ENCODE data around the gene PCDHGC5.

PCDHGC5 gene

DNA sequence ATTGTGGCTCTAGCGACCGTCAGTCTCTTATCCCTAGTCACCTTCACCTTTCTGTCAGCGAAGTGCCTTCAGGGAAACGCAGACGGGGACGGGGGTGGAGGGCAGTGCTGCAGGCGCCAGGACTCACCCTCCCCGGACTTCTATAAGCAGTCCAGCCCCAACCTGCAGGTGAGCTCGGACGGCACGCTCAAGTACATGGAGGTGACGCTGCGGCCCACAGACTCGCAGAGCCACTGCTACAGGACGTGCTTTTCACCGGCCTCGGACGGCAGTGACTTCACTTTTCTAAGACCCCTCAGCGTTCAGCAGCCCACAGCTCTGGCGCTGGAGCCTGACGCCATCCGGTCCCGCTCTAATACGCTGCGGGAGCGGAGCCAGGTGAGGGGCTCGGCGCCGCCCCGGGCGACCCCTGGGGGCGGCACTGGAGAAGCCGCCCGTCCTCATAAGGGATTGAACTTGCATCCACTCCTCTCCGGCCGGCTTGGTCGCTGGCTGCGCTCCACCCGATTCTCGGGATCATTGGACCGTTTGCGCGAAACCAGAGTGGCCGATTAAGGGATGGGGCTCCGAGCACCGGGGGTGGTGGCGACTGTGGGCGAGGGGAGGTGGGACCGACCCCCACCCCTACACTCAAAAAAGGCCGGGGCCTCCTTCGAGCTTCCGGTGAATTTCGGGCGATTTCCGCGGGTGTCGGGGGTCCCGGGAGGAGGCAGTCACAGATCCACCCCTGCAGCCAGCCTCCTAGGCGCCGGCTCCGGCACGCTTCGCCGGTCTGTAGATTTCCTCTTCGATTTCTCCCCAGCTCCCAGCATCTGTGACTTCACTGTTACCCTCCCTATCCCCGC lies 2.7 kb downstream of the PCDHGC5 start:
- no peak for DNase-seq

DNA sequence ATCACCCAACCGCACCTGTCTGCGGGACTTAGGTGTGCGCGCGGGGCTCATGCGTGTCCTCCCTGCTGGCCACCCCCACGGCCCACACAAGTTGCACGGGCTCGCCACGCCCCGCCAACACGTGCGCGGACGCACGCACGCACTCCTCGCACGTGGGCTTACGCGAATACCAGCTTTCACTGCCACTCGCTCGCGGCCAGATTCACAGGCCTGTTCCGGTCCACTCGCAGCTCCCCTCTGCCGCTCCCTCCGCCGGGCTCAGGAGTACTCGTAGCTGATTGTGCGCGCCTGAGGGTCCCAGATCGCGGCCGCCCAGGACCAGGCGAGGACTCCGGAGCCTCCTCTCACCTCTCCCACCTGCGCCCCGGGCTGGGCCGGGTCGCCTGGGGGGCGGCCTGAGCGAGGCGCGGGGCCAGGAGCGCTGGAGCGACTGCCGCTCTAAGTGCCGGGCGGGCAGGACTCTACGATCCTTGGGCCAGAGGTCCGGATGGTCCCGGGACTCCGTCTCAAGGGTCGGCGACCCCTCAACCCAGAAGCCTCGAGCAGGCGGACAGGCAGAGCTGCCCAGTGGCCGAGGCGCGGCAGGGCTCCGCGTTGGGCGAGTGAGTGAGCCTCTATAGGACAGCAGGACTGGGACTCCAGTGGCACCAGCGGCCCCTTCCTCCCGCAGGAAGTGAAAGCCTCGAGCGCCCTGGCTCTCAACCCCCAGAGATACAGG lies 3.4 kb downstream of the PCDHGC5 start:
- no peak for DNase-seq

DNA sequence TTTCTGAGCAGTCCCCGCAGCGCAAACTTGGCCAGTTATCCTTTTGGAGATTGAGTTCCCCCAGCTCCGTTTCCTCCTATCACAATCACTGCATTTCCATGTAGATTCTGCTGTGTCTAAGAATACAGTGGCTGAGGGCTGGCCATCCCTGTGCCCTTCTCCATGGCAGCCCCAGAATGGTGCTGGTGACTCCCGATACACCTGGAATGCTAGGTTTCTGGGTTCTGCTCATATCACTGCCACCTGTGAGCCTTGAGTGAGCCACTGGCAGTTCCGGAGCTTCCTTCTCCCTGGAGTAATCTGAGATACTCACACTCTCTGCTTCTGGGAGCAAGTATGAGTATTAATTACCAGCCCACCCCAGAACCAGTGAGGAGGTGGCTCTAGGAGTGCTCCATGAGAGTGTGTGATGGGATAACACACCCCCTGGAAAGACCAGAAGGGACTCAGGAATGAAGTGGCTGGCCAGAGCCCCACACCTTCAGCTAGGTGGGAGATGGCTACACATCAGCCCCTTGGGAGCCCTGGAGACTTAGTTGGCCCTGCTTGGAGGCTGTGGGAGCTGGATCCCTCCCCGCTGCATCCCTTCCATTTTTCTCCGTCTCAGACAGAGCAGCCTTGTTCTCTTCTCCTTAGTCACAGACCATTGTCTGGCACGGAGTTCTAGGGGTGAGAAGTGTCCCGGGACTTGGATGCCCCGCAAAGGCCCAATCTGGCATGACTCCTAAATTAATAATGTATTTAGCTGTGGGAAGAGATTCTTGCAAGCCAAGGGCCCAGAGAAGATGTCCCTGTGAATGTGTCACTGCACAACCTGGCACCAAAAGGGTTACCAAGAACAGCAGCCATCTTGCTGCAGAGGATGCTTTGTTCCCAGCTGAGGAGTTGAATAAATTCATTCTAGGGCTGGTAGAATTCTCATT lies 4.9 kb downstream of the PCDHGC5 start:
- no peak for DNase-seq

DNA sequence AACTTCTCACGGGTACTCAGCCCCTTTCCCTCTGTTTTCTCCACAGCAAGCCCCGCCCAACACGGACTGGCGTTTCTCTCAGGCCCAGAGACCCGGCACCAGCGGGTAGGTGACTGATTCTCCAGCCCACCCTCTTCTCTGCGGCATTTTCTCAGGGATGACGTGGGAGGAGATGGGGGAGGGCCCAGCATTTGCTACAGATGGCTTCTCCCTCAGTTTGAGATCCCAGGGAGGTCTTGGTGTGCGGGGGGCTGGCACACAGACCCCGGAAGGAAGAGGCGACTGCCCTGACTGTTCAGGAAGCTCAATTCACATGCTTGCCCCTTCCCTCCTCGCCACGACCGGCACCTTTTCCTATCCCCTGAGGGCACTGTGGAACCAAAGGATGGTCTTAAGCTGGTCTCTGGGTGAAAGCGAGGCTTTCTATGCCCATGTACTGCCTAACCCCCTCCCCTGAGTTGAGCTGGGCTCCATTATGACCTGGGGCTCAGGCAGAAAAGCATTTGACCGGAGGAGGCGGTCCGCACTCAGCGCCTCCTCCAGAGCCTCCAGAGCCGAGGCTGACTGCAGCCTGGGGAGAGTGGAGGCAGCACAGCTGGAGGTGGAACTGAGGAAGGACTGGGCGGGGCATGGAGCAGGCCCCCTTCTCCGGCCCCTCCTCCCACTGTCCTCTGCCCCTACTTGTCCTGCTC lies 6.0 kb downstream of the PCDHGC5 start:
- no peak for DNase-seq

DNA sequence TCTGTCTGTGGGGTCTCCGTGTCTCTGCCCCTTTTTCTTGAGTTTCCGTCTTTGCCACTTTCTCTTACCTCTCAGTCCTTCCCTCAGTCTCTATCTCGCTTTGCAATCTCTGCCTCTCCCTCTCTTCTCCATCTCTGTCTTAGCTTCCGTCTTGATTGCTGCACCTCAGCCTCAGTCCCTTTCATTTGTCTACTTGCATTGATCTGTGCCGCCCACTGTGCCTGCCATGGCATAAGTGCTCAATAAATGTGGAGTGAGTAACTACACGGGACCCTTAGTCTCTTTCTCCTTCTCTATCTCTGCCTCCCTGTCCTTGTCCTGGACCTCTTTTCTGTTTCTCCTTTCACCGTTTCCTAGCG lies 6.6 kb downstream of the PCDHGC5 start:
- no peak for DNase-seq

DNA sequence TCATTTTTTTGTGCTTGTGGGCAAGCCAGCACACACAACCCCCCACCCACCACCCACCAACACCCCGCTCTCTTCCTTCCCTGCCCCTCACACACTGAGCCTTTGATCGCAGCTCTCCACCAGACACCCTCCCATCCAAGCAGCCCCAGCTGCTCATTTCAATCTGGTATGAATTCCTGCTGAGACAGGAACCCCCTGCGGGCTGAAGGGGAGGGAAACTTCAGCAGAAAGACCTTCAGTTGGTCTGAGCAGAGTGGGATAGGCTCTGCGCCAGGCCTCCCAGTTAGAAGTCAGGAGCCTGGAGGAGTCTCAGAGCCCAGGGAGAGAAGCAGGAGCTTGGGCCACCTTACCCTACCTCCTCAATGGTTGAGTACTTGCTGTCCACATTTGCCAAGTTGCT lies 7.2 kb downstream of the PCDHGC5 start:
- DNase-seq = peak; percentile 4

DNA sequence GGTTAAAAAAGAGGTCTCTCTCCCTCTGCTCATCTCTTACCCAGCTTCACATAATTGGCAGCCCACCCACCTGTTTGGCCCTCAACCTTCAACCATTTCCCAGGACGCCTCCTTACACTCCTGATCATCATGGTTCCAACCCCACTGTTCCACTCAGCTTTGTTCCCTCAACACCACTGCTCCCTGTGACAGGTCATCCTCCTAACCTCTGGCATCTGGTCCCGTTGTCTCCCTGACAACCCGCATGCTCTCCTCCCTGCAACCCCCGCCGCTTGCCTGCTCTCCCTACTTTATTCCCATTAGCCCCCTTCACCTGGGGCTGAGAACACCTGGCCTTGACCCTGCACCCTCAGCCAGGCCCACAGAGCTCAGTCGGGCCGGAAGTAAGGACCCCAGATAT lies 12.9 kb downstream of the PCDHGC5 start:
- no peak for DNase-seq

DNA sequence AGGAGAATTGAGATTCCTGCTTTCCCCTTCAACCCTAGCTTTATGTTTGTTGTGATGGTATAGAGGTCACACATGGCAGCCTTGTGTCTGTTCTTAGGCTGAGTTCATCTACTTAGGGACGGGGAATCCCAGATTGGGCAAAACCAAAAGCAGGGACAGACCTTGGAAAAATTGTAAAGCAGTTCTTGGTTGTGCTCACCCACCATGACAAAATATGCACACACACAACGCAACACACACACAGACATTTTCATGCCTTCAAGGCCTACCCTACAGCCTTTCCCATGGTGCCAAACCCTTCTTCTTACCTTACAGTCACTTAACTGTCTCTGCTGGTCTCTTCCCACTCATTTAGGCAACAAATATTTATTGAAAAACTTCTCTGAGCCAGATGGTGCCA lies 14.8 kb downstream of the PCDHGC5 start:
- no peak for DNase-seq

DNA sequence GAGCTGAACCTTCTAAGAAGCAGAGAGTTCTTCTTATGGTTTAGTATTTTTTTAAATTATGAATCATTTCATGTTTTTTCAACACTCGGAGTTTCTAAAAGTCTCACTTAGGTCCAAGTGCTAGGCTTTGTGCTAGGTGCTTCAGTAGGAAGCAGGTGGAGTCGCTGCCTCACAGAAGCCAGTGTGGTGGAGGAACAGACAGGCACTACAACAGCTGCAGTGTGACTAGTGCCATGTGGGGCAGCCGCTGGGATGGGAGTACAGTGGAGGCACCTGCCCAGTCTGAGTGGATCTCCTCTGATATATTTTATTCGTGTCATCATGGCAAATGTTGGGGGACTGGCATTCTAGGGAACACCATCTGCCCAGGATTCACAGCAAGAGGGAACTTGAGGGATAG lies 15.3 kb downstream of the PCDHGC5 start:
- DNase-seq = peak; percentile 17

DNA sequence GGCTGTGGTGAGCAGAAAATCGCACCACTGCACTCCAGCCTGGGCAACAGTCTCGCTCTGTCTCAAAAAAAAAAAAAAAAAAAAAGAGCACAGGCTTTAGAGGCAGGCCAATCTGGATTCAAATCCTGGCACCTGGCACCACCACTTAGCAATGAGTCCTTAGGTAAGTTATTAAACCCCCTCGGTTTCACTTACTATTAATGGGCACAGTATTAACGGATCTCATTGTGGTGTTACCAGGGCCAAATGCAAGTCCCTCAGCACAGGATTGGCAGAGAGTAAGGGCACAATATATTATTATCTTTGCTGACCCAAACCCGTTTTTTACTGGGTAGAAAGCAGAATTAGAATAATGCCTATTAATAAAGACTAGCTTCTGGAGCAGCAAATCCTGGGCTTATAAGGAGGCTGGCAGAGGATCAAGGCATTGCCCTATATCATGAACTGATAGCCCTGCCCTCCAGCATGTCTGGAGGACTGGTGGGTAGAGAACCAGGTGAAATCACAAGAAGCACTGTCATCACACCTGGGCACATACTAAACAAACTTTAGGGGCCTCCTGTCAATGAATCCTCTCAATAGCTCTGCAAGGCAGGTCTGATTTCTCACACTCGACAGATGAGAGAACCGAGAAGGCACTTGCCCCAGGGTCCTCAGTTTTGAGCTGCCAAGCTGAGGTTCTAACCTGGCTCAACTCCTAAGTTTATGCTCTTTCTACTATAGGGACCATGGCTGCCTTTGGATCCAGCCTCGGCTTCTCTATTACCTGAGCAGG lies 17.7 kb downstream of the PCDHGC5 start:
- no peak for DNase-seq

DNA sequence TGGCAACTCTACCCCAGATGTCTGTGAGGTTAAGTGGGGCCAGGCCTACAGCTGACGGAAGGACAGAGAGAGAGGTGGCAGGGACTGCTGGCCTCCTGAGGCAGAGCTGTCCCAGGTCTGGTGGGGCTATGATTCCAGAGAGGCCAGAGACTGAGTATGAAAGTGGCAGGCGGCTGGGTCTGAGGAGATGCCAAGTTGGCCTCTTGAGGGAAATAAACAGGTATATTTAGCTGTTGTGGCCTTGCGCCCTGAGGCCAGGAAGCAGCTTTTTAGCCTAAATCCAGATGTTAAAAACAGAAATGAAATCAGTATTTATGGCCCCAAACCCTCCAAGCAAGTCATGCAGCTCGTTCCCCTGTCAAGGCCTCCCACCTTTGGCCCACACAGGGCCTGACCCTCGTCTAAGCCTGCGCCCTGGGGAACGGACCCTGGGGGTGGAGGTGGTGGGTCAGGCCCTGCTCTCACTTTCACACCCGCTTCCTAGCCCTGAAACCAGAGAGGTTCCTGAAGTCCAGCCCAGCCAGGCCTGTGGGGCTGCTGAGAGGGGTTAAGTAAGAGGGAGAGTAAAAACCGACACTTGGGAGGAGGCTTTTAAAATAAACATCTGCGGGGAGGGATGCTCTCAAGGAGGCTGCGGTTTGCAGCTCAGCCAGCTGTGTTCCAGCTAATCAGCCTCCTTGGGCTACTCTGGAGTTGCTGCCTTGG lies 18.7 kb downstream of the PCDHGC5 start:
- no peak for DNase-seq

DNA sequence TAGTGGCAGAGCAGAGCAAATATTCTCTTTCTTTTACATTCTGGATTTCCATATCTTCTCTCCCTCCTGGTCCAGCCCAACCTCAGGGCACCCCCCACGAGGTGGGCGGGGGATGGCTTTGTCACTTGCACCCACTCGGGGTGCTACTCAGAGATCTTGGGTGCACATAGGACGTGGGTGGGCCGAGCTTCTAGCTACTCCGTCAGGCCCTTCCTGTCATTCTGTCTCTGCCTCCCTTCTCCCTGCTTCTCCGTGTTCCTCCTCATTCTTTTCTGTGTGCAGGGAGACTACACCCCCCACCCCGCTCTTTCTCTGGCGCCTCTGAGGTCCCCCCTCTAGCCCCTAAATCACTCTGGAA lies 19.5 kb downstream of the PCDHGC5 start:
- DNase-seq = no peak

DNA sequence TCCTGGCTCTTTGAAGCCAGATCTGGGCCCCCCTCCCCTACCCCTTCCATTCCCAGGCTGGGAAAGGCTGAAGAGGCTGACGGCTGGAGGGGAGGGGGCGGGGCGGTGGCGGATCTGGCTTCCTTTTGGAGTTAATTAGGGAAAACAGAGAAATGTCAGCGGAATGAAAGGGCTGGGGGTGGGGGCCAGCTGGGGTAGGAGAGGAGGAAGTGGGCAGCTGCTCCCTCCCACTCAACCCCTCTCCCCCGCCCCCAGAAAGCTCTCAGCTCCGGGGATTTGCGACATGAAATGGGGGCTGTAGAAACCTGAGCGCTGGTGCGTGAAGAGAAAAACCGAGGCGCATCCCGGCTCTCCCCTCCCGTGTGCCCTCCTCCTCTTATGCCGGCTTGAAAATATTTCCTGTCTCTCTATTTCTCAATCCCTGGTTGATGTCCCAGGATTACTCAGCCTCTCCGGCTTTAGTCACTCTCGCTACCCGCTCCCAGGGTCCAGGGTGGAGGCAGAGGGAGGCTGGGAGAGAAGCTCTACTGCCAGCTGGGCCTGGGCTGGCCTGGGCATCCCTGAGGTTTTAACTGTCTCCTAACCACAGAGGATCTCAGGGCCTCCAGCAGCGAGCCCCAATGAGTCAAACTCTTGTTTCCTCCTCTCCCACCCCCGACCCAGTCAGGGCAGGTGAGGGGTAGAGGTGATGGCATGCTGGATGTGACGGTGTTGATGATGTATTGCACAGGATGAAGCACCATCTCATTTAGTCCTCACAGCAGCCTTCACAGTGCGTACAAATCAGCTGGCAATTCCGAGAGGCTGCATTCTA lies 20.1 kb downstream of the PCDHGC5 start:
- peak; percentile 51 for DNase-seq

DNA sequence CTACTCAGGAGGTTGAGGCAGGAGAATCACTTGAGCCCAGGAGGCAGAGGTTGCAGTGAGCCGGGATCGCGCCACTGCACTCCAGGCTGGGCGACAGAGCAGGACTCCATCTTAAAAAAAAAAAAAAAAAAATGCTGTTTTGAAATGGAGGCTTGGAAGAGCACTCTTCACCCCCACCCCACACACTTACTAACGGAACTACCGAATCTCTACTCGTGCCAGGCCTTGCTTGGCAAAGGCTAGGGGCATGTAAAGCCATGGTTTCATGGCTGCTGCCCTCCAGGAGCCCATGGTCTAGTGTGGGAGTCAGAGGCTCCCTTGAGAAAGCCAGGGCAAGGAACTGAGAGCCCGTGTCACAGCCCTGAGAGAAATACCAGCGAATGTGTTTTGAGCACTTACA lies 21.3 kb downstream of the PCDHGC5 start:
- no peak for DNase-seq

DNA sequence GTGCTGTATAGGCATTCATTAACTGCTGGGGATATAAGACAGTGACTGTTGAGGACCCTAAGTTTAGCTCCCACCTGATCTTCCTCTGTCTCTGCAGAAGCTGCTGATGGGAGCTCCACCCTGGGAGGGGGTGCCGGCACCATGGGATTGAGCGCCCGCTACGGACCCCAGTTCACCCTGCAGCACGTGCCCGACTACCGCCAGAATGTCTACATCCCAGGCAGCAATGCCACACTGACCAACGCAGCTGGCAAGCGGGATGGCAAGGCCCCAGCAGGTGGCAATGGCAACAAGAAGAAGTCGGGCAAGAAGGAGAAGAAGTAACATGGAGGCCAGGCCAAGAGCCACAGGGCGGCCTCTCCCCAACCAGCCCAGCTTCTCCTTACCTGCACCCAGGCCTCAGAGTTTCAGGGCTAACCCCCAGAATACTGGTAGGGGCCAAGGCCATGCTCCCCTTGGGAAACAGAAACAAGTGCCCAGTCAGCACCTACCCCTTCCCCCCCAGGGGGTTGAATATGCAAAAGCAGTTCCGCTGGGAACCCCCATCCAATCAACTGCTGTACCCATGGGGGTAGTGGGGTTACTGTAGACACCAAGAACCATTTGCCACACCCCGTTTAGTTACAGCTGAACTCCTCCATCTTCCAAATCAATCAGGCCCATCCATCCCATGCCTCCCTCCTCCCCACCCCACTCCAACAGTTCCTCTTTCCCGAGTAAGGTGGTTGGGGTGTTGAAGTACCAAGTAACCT lies 22.1 kb downstream of the PCDHGC5 start:
- DNase-seq = no peak

DNA sequence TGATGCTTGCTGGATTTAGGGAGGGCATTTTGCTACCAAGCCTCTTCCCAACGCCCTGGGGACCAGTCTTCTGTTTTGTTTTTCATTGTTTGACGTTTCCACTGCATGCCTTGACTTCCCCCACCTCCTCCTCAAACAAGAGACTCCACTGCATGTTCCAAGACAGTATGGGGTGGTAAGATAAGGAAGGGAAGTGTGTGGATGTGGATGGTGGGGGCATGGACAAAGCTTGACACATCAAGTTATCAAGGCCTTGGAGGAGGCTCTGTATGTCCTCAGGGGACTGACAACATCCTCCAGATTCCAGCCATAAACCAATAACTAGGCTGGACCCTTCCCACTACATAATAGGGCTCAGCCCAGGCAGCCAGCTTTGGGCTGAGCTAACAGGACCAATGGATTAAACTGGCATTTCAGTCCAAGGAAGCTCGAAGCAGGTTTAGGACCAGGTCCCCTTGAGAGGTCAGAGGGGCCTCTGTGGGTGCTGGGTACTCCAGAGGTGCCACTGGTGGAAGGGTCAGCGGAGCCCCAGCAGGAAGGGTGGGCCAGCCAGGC lies 23.0 kb downstream of the PCDHGC5 start:
- no peak for DNase-seq

DNA sequence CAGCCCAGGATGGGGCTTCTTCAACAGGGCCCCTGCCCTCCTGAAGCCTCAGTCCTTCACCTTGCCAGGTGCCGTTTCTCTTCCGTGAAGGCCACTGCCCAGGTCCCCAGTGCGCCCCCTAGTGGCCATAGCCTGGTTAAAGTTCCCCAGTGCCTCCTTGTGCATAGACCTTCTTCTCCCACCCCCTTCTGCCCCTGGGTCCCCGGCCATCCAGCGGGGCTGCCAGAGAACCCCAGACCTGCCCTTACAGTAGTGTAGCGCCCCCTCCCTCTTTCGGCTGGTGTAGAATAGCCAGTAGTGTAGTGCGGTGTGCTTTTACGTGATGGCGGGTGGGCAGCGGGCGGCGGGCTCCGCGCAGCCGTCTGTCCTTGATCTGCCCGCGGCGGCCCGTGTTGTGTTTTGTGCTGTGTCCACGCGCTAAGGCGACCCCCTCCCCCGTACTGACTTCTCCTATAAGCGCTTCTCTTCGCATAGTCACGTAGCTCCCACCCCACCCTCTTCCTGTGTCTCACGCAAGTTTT lies 23.6 kb downstream of the PCDHGC5 start:
- DNase-seq = peak; percentile 58

DNA sequence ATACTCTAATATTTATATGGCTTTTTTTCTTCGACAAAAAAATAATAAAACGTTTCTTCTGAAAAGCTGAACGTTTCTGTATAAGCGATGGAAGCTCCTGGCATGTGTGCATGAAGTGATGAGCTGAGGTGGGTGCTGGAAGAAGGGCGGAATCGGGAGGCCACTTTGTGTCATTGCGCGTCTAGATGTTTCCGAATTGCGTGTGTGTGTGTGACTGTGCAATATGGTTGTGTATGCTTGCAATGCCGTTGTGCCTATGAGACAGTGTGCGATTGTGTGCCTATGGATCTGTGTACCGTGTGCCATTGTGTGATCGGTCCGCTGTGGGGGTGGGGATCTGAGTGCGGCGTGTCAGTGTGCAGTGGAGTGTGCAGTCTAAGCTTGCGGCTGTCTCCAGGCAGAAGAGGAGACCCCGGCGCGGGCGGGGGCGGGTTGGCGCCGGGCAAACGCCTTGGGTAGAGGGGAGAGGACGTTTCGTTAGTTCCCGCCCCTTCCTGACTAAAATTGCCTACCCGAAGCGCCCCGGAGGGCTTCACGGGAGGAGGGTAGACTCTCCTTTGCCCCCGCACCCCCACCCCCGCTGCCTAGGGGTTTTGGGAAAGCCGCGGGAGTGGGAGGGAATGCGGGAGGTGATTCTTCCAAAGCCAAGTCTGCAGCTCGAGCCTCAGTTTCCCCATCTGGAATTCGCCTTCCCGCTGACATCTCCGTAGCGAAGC lies 24.2 kb downstream of the PCDHGC5 start:
- peak; percentile 77 for DNase-seq
